DND-41 (cell line): ENCODE results near the gene IL1RN.

Source experiments
- ATAC-seq: fragments of 200-7000 bp; cut with Tn5 transposase; 3 replicates; pipeline ENCODE4 v1.9.1; 2021; ENCODE audit warnings: low read depth; ENCODE audit not compliant: insufficient read depth
- DNase-seq: peaks from one replicate; pipeline ENCODE4 v3.0.0-alpha.2; 2020
- H2AFZ ChIP-seq: 2 replicates; pipeline ENCODE4 v1.6.0; 2012; ENCODE audit warnings: low read depth, low read length
- H3K27ac ChIP-seq: 2 replicates; pipeline ENCODE4 v1.5.1; 2012; ENCODE audit warnings: low read length, inconsistent platforms
- H3K27me3 ChIP-seq: fragments of 200-600 bp; sonication (generic); 2 replicates; pipeline ENCODE4 v1.6.0; 2012; ENCODE audit warnings: low read length, mild to moderate bottlenecking, inconsistent platforms; ENCODE audit not compliant: insufficient read depth, poor library complexity
- H3K36me3 ChIP-seq: 2 replicates; pipeline ENCODE4 v1.5.1; 2012; ENCODE audit warnings: low read length, inconsistent platforms; ENCODE audit not compliant: insufficient read depth
- H3K4me1 ChIP-seq: 2 replicates; pipeline ENCODE4 v1.5.1; 2012; ENCODE audit warnings: mild to moderate bottlenecking, low read length; ENCODE audit not compliant: insufficient read depth
- H3K4me2 ChIP-seq: 2 replicates; pipeline ENCODE4 v1.6.0; 2012; ENCODE audit warnings: mild to moderate bottlenecking, moderate library complexity, low read length, inconsistent platforms; ENCODE audit not compliant: insufficient read depth
- H3K4me3 ChIP-seq, 2 experiments: fragments of 200-600 bp in 1 of 2; shearing (Covaris generic) in 1 of 2; 2 replicates each; pipeline ENCODE4 v1.5.1; 2012 to 2016; ENCODE audit warnings: inconsistent platforms in 2 of 2, low read length in 2 of 2, mild to moderate bottlenecking in 2 of 2, low read depth in 1 of 2, moderate library complexity in 1 of 2
- H3K79me2 ChIP-seq: 2 replicates; pipeline ENCODE4 v1.6.0; 2012; ENCODE audit warnings: low read length, inconsistent platforms; ENCODE audit not compliant: insufficient read depth
- H3K9ac ChIP-seq: 2 replicates; pipeline ENCODE4 v1.6.0; 2012; ENCODE audit warnings: low read depth, mild to moderate bottlenecking, inconsistent platforms, low read length, moderate library complexity
- H3K9me3 ChIP-seq: 2 replicates; pipeline ENCODE4 v1.5.1; 2012; ENCODE audit warnings: low read length, moderate library complexity, mild to moderate bottlenecking, inconsistent platforms; ENCODE audit not compliant: insufficient read depth, severe bottlenecking
- H4K20me1 ChIP-seq: 2 replicates; pipeline ENCODE4 v1.6.0; 2012; ENCODE audit warnings: low read length; ENCODE audit not compliant: insufficient read depth
- EZH2 ChIP-seq: IDR thresholded peaks from 3 replicates; pipeline ENCODE4 v1.6.1; 2012; ENCODE audit warnings: borderline replicate concordance, low read depth, mild to moderate bottlenecking, moderate library complexity, low read length, inconsistent platforms; ENCODE audit not compliant: severe bottlenecking
- TF ChIP-seq, protein P1 (sequence below): IDR thresholded peaks from 2 replicates; pipeline ENCODE4 v1.5.1; 2012; ENCODE audit warnings: borderline replicate concordance, low read length, moderate library complexity, mild to moderate bottlenecking; ENCODE audit not compliant: poor library complexity, severe bottlenecking; ENCODE audit errors: extremely low read depth

IL1RN gene

GRCh38 chr2:113141451-113141850, 14.1 kb downstream of the IL1RN start:
- Histone ChIP-seq H3K36me3 (no peaks in the 10 kb centered on the region), H3K4me1 (peaks cover 6% of the 10 kb centered on the region), H3K4me2 (no peak overlapping the region), H3K27ac (no peak overlapping the region), H2AFZ (no peak overlapping the region), H3K9me3 (no peaks in the 10 kb centered on the region), H3K27me3 (no peaks in the 10 kb centered on the region), H3K79me2 (no peaks in the 10 kb centered on the region), H4K20me1 (no peaks in the 10 kb centered on the region), H3K4me3 (no peak overlapping the region), H3K9ac (no peak overlapping the region)
- DNase-seq, result no peak
- no peak for ATAC-seq
- TF ChIP-seq, protein P1, sequence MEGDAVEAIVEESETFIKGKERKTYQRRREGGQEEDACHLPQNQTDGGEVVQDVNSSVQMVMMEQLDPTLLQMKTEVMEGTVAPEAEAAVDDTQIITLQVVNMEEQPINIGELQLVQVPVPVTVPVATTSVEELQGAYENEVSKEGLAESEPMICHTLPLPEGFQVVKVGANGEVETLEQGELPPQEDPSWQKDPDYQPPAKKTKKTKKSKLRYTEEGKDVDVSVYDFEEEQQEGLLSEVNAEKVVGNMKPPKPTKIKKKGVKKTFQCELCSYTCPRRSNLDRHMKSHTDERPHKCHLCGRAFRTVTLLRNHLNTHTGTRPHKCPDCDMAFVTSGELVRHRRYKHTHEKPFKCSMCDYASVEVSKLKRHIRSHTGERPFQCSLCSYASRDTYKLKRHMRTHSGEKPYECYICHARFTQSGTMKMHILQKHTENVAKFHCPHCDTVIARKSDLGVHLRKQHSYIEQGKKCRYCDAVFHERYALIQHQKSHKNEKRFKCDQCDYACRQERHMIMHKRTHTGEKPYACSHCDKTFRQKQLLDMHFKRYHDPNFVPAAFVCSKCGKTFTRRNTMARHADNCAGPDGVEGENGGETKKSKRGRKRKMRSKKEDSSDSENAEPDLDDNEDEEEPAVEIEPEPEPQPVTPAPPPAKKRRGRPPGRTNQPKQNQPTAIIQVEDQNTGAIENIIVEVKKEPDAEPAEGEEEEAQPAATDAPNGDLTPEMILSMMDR, result no peak
- TF ChIP-seq EZH2, result no peak

- no peaks in the 10 kb centered on the region for H3K9me3 ChIP-seq
- H3K9ac ChIP-seq, result no peak overlapping the region
- peaks cover 6% of the 10 kb centered on the region for H3K4me1 ChIP-seq
- no peak overlapping the region for H3K4me2 ChIP-seq
- H3K36me3 ChIP-seq, result no peaks in the 10 kb centered on the region
- ATAC-seq (no peak), DNase-seq (no peak)
- H4K20me1 ChIP-seq, result no peaks in the 10 kb centered on the region
- TF ChIP-seq, protein P1, result no peak
- no peak for TF ChIP-seq EZH2
- no peak overlapping the region for H3K4me3 ChIP-seq
- no peak overlapping the region for H3K27ac ChIP-seq
- H3K27me3 ChIP-seq, result no peaks in the 10 kb centered on the region
- H2AFZ ChIP-seq, result no peak overlapping the region
- H3K79me2 ChIP-seq, result no peaks in the 10 kb centered on the region
Measured at GRCh38 chr2:113142290-113142689, 14.9 kb downstream of the IL1RN start.

DNA sequence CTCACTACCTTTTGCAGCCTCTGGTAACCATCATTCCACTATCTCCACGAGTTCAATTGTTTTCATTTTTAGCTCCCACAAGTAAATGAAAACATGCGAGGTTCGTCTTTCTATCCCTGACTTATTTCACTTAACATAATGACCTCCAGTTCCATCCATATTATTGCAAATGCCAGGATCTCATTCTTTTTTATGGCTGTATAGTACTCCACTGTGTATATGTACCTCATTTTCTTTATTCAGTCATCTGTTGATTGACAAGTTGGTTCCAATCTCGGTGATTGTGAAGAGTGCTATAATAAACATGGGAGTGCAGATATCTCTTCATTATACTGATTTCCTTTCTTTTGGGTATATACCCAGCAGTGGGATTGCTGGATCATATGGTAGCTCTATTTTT, 16.9 kb downstream of the IL1RN start:
- Histone ChIP-seq H3K4me3 (no peak overlapping the region), H3K9ac (no peak overlapping the region), H3K79me2 (no peaks in the 10 kb centered on the region), H3K27ac (no peak overlapping the region), H3K27me3 (no peaks in the 10 kb centered on the region), H3K4me2 (no peak overlapping the region), H2AFZ (no peak overlapping the region), H3K9me3 (no peaks in the 10 kb centered on the region), H3K36me3 (no peaks in the 10 kb centered on the region), H4K20me1 (no peaks in the 10 kb centered on the region), H3K4me1 (no peaks in the 10 kb centered on the region)
- no peak for ATAC-seq
- TF ChIP-seq, protein P1, result no peak
- no peak for TF ChIP-seq EZH2
- no peak for DNase-seq
